SU-DHL-6 (cell line): ENCODE data around the gene ACTL7A.

Experiments used
- H2AFZ ChIP-seq: fragments of 200-600 bp; sonication (generic); 2 replicates; pipeline ENCODE4 v1.6.1; 2014; ENCODE audit warnings: low read depth, mild to moderate bottlenecking, moderate library complexity, mixed read lengths, antibody characterized with exemption, low read length; ENCODE audit not compliant: severe bottlenecking
- H3F3A ChIP-seq: fragments of 200-600 bp; shearing (Covaris generic); 2 replicates; pipeline ENCODE4 v1.6.0; 2016; ENCODE audit warnings: antibody characterized with exemption, mild to moderate bottlenecking; ENCODE audit not compliant: insufficient read depth
- H3K27ac ChIP-seq: fragments of 200-600 bp; sonication (generic); 2 replicates; pipeline ENCODE4 v1.5.1; 2016; ENCODE audit warnings: low read depth, mild to moderate bottlenecking, low read length, moderate library complexity, mixed read lengths
- H3K27me3 ChIP-seq: fragments of 200-600 bp; sonication (generic), shearing (Covaris generic); 2 replicates; pipeline ENCODE4 v1.6.0; 2014; ENCODE audit warnings: mild to moderate bottlenecking, low read length
- H3K36me3 ChIP-seq: fragments of 200-600 bp; sonication (generic); 2 replicates; pipeline ENCODE4 v1.6.1; 2014; ENCODE audit warnings: mild to moderate bottlenecking, low read length, mixed read lengths
- H3K4me2 ChIP-seq: fragments of 300-600, 200-600 bp; shearing (Covaris generic), sonication (generic); 2 replicates; pipeline ENCODE4 v1.6.0; 2014; ENCODE audit warnings: low read length, low read depth, mild to moderate bottlenecking; ENCODE audit not compliant: poor library complexity, severe bottlenecking
- H3K4me3 ChIP-seq: fragments of 200-600 bp; sonication (generic); 2 replicates; pipeline ENCODE4 v1.5.1; 2014; ENCODE audit warnings: antibody characterized with exemption, low read length, mild to moderate bottlenecking, mixed read lengths; ENCODE audit not compliant: insufficient read depth, poor library complexity, severe bottlenecking
- H3K79me2 ChIP-seq: fragments of 200-600 bp; sonication (generic); 2 replicates; pipeline ENCODE4 v1.6.1; 2014; ENCODE audit warnings: mild to moderate bottlenecking, low read length, moderate library complexity; ENCODE audit not compliant: insufficient read depth
- H3K9ac ChIP-seq: fragments of 200-600 bp; sonication (generic); 2 replicates; pipeline ENCODE4 v1.7.0; 2014; ENCODE audit warnings: mild to moderate bottlenecking, low read length
- H3K9me2 ChIP-seq: fragments of 200-600 bp; sonication (generic); replicated peaks from 2 replicates; pipeline ENCODE4 v1.6.1; 2014; ENCODE audit warnings: low read length; ENCODE audit not compliant: insufficient read depth
- H3K9me3 ChIP-seq: fragments of 200-600 bp; sonication (generic); 2 replicates; pipeline ENCODE4 v1.6.1; 2014; ENCODE audit warnings: low read length, mixed read lengths; ENCODE audit not compliant: insufficient read depth
- H4K20me1 ChIP-seq: fragments of 200-600 bp; sonication (generic); 2 replicates; pipeline ENCODE4 v1.6.1; 2014; ENCODE audit warnings: low read depth, mild to moderate bottlenecking, antibody characterized with exemption, low read length, moderate library complexity, mixed read lengths
- EZH2phosphoT487 ChIP-seq: fragments of 200-600 bp; sonication (generic), shearing (Covaris generic); conservative IDR thresholded peaks from 2 replicates; pipeline ENCODE4 v1.6.1; 2018; ENCODE audit warnings: mild to moderate bottlenecking, antibody characterized with exemption, low read length, moderate library complexity, mixed read lengths
- TF ChIP-seq, protein P1 (sequence below): fragments of 200-600 bp; sonication (generic); IDR thresholded peaks from one replicate; pipeline ENCODE4 v1.5.1; 2017; ENCODE audit warnings: antibody characterized with exemption, mild to moderate bottlenecking, low read length, moderate library complexity; ENCODE audit not compliant: insufficient read depth, poor library complexity, severe bottlenecking

Gene ACTL7A

DNA sequence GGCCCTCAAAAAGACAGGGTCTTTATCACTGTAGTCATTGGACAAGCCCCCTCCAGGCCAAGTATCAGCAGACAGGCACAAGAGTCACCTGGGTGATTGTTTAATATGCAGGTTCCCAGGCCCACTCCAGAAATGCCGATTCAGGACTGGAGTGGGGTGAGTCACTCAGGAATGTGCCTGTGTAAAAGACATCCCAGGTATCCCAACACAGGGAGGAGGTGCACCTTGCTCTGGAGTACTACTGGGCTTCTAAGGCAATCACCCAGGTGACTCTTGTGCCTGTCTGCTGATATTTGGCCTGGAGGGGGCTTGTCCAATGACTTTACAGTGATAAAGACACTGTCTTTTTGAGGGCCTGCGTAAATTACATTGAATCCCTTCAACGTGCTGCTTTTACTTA, 46.9 kb upstream of the ACTL7A start:
- TF ChIP-seq EZH2phosphoT487, result no peak
- TF ChIP-seq, protein P1, sequence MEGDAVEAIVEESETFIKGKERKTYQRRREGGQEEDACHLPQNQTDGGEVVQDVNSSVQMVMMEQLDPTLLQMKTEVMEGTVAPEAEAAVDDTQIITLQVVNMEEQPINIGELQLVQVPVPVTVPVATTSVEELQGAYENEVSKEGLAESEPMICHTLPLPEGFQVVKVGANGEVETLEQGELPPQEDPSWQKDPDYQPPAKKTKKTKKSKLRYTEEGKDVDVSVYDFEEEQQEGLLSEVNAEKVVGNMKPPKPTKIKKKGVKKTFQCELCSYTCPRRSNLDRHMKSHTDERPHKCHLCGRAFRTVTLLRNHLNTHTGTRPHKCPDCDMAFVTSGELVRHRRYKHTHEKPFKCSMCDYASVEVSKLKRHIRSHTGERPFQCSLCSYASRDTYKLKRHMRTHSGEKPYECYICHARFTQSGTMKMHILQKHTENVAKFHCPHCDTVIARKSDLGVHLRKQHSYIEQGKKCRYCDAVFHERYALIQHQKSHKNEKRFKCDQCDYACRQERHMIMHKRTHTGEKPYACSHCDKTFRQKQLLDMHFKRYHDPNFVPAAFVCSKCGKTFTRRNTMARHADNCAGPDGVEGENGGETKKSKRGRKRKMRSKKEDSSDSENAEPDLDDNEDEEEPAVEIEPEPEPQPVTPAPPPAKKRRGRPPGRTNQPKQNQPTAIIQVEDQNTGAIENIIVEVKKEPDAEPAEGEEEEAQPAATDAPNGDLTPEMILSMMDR, result no peak
- no peaks in the 10 kb centered on the region for H3K9me3 ChIP-seq

DNA sequence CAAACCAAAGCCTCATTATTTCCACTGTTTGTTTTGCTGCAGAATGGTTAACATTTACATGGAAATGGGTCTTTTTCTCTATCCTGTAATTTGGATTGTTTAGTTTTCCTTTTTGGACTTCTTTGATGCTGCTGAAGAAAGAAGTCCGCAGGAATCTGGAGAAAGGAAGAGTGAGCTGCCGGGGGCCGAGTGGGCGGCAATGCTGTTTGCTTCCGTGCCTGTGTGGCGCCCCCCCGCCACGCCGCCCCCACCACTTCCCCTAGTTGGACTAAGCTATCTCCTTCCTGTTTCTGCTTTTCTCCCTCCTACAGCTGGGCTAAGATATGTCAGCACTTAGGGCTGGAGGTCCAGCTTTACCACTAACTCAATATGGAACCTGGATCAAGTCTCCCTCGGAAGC, 46.0 kb upstream of the ACTL7A start:
- no peaks in the 10 kb centered on the region for H3K9me2 ChIP-seq
- no peaks in the 10 kb centered on the region for H3K79me2 ChIP-seq
- no peaks in the 10 kb centered on the region for H3K27me3 ChIP-seq
- no peak overlapping the region for H3K4me3 ChIP-seq
- no peak overlapping the region for H2AFZ ChIP-seq
- TF ChIP-seq, protein P1, result no peak
- TF ChIP-seq EZH2phosphoT487, result no peak
- no peaks in the 10 kb centered on the region for H3F3A ChIP-seq
- H4K20me1 ChIP-seq, result no peaks in the 10 kb centered on the region
- H3K4me2 ChIP-seq, result no peak overlapping the region
- H3K9ac ChIP-seq, result no peak overlapping the region
- H3K9me3 ChIP-seq, result no peaks in the 10 kb centered on the region
- no peak overlapping the region for H3K27ac ChIP-seq
- no peaks in the 10 kb centered on the region for H3K36me3 ChIP-seq

More for the DNA sequence above, 46.9 kb upstream of the ACTL7A start:
- H3K4me2 ChIP-seq, result no peak overlapping the region
- no peaks in the 10 kb centered on the region for H3K79me2 ChIP-seq
- no peaks in the 10 kb centered on the region for H3K36me3 ChIP-seq
- no peak overlapping the region for H3K9ac ChIP-seq
- no peak overlapping the region for H3K4me3 ChIP-seq
- no peaks in the 10 kb centered on the region for H3K27me3 ChIP-seq
- no peaks in the 10 kb centered on the region for H3K9me2 ChIP-seq
- H4K20me1 ChIP-seq, result no peaks in the 10 kb centered on the region
- no peak overlapping the region for H3K27ac ChIP-seq
- no peaks in the 10 kb centered on the region for H3F3A ChIP-seq
- H2AFZ ChIP-seq, result no peak overlapping the region

DNA sequence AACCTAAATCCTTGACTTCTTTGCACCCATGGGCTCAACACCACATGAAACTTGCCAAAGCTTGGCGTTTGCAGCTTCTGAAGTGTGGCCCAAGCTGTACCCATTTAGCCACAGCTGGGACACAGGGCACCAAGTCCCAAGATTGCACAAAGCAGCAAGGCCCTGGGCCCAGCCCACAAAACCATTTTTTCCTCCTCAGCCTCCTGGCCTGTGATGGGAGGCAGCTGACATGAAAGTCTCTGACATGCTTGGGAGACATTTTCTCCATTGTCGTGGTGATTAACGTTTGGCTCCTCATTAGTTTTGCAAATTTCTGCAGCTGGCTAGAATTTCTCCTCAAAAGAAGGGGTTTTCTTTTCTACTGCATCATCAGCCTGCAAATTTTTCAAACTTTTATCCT, 38.2 kb upstream of the ACTL7A start:
- H3K4me2 ChIP-seq, result no peak overlapping the region
- H3K79me2 ChIP-seq, result no peaks in the 10 kb centered on the region
- no peaks in the 10 kb centered on the region for H3K36me3 ChIP-seq
- H3K9ac ChIP-seq, result no peak overlapping the region
- TF ChIP-seq, protein P1, result no peak
- no peak for TF ChIP-seq EZH2phosphoT487
- H3F3A ChIP-seq, result no peaks in the 10 kb centered on the region
- no peak overlapping the region for H3K27ac ChIP-seq
- no peaks in the 10 kb centered on the region for H3K27me3 ChIP-seq
- no peak overlapping the region for H2AFZ ChIP-seq
- H4K20me1 ChIP-seq, result no peaks in the 10 kb centered on the region
- H3K9me2 ChIP-seq, result no peaks in the 10 kb centered on the region
- no peak overlapping the region for H3K4me3 ChIP-seq
- H3K9me3 ChIP-seq, result no peaks in the 10 kb centered on the region
